Measurements from ENCODE around the gene NTMT1.

DNA sequence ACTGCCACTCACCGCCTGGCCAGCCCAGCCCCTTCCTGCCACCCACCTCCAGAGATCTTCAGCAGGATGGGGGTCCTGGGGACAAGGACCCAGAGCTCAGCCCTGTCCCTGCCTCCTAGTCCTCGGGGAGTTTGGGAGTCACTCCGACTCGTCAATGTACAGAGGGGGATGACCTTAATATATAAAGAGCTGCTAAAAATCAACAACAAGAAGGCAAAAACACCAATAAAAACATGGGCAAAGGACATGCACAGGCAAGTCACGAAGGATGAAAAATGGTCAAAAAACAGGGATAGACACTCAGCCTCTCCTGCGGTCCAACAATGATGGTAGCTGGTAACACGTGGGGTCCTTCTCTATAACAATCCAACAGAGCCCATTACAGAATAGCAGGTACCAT is 20.7 kb downstream of the NTMT1 start:
- TF ChIP-seq, protein P1, sequence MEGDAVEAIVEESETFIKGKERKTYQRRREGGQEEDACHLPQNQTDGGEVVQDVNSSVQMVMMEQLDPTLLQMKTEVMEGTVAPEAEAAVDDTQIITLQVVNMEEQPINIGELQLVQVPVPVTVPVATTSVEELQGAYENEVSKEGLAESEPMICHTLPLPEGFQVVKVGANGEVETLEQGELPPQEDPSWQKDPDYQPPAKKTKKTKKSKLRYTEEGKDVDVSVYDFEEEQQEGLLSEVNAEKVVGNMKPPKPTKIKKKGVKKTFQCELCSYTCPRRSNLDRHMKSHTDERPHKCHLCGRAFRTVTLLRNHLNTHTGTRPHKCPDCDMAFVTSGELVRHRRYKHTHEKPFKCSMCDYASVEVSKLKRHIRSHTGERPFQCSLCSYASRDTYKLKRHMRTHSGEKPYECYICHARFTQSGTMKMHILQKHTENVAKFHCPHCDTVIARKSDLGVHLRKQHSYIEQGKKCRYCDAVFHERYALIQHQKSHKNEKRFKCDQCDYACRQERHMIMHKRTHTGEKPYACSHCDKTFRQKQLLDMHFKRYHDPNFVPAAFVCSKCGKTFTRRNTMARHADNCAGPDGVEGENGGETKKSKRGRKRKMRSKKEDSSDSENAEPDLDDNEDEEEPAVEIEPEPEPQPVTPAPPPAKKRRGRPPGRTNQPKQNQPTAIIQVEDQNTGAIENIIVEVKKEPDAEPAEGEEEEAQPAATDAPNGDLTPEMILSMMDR (IDR thresholded peaks at IDR 0.05), result no peak
- TF ChIP-seq POLR2A (IDR thresholded peaks at IDR 0.05), result no peak

All from adrenal gland (tissue), 5 donors.